GM18858 (cell line): Measurements from ENCODE around the gene ROR2.

Source experiments
- ATAC-seq: cut with Tn5 transposase; IDR thresholded peaks from one replicate; pipeline ENCODE4 v1.9.1; 2021; ENCODE audit not compliant: unreplicated experiment

The ROR2 gene

GRCh38 chr9:91843623-91844148 lies 106.3 kb downstream of the ROR2 start:
- no peak for ATAC-seq

- ATAC-seq = no peak
Measured at GRCh38 chr9:91843093-91843492, 106.9 kb downstream of the ROR2 start.

GRCh38 chr9:91842358-91843049 lies 107.5 kb downstream of the ROR2 start:
- ATAC-seq = no peak

- ATAC-seq = no peak
Measured at GRCh38 chr9:91841591-91841990, 108.4 kb downstream of the ROR2 start.

GRCh38 chr9:91840882-91841281 lies 109.1 kb downstream of the ROR2 start:
- ATAC-seq = no peak

GRCh38 chr9:91840469-91840868 lies 109.6 kb downstream of the ROR2 start:
- no peak for ATAC-seq

- no peak for ATAC-seq
Measured at GRCh38 chr9:91839926-91840465, 110.0 kb downstream of the ROR2 start.

GRCh38 chr9:91837981-91838731 lies 111.9 kb downstream of the ROR2 start:
- ATAC-seq = no peak

- no peak for ATAC-seq
Measured at GRCh38 chr9:91836515-91836914, 113.5 kb downstream of the ROR2 start.

DNA sequence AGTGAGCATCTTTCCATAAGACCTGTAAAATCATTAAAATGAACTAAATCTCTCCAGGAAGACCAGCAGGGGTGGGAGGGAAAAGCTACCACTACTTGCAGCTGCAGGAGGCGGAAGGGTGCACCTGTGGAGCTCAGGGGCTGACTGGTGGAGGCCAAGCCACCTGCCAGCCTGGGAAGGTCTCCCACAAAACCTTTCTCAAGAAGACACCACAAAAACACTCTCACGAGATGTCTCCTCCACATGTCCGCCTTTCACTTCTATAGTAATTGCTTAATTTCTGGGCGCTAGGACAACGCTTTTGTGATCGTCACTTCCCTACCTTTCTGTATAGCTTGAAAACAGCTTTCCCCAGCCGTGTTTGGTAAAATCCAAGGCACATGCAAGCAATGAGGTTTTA lies 114.4 kb downstream of the ROR2 start:
- ATAC-seq = no peak

DNA sequence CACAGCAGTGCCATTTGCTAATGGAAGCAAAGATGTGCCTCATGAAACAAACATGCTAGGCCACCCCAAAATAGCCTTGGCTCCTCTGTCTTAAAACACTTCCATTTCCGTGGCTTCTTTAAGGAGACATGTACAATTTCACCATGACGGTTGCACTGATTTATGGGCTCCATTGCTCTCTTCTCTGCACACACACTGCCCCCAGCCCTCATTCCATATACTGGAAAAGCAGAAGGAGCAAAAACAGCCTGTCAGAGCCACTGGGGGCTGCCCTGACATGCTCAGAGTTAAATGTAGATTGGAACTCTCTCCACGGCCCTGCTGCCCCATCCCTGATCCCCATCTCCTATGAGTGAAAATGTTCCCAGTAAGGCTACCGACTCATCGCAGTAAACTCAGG lies 114.8 kb downstream of the ROR2 start:
- no peak for ATAC-seq

DNA sequence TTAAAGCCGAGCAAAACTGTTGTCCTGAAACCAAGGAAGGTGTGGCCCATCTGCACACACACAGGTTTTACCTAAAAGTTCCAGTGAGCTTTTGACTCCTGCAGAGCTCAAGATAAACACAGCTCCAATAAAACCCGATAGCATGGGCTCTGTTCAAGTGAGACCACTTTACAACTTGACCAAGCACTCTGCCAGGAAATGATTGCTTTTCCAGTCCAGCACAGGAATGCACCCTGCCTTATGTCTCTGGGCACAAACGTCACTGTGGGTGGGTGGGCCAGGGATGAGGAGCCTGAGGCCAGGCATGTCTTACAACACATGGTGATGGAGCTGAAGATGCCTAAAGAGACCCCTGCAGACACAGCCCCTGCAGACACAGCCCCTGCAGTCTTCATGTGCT lies 115.3 kb downstream of the ROR2 start:
- ATAC-seq = no peak

DNA sequence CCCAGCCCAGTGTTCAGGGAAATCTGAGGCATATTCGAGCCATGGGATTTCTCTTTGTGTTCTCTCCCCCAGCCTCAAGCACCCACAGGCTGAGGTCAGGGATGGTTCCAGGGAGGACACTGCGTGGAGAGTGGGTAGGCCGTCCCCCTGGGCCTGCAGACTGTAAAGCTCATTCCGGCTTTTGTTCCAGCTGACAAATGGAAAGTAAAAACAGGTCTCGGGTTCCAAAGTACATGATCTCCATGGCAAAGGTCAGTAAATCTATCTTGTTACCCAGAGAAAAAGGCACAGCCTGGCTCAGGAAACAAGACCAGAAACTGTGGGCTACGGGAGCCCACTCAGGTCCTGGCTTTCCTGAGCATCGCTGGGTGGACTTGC lies 116.2 kb downstream of the ROR2 start:
- ATAC-seq = no peak

DNA sequence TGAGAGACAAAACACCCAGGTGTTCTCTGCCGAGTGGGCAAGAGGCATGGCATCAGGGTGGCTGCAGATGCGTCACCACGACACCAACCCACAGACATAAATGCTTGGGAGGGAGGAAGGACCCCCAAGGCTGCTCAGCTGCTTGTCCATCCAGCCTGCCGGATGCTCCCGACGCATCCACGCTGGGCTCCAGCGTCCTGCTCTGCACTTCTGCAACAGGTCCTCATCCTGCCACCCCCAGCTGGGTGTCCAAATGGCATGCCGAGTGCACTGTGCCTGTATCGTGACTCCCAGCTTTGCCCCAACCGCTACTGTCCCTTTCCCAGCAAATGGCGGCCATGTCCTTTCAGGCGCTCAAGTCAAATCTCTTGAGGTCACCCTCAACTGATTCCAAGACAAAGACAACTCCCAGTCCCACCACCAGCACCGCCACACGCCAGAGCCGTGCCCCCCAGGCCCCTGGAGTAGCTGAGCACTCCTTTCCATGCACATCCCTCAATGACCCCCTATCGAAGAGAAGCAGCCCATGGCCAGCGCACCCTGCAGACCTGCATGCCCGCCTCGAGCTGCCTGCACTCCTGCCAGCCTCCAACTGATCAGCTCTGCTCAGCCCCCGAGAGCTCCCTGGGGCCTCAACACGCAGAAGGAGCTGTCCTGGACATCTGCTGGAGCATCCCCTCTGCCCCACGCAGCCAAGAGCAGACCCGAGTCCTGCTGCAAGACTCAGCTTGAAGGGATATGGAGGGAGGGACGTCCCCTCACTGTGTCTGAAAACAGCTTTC lies 116.7 kb downstream of the ROR2 start:
- ATAC-seq = no peak

- ATAC-seq = no peak
Measured at GRCh38 chr9:91832322-91832721, 117.7 kb downstream of the ROR2 start.

- no peak for ATAC-seq
Measured at GRCh38 chr9:91825866-91826265, 124.2 kb downstream of the ROR2 start.

DNA sequence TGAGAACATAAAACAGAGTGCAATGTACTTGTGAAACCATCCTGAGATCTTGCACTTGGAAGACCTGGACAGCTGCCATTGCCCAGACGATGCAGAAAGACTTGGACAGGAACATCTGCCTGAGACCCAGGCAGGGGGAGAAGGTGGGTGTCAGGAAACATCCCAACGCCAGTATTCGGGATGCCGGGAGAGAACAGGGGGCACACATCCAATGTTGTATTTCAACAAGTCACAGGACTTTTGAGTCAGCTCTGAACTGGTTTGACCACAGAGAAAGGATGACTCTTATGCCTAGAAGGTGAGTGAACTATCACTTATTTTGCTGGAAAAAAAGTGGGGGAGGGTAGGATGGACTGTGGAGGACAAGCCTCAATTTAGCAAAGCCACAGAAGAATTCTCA lies 124.6 kb downstream of the ROR2 start:
- ATAC-seq = no peak

- no peak for ATAC-seq
Measured at GRCh38 chr9:91824601-91825305, 125.3 kb downstream of the ROR2 start.

DNA sequence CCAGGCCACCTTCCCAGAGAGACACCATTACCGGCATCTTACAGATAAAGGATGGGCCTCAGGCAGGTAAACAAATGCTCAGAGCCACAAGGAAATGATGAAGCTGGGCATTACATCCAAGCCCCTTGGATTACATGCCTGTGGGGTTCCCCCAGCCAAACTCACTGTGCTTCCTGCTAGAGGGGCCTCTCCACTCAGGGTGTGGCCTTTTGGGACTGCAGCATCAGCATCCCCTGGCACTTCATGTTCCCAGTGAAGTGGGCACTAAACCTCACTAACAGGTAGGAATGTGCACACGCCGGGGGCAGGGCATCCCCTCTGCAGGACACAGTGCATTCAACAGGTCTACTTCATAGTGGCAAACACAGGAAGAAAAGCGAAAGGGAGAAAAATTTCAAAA lies 125.9 kb downstream of the ROR2 start:
- no peak for ATAC-seq

- no peak for ATAC-seq
Measured at GRCh38 chr9:91820949-91821880, 128.8 kb downstream of the ROR2 start.
